Esophagus squamous epithelium (tissue), 5 donors: ENCODE measurements around the gene CIB4. TPM values are rescaled to one million over a fixed set of nuclear protein-coding genes. Genes with fewer than 3 reads are reported as not detected.

Source experiments
- DNase-seq: peaks from one replicate; lab custom pipeline; 2025; lab: John Stamatoyannopoulos, UW
- H3K27ac ChIP-seq, 4 donors: fragments of 200-600 bp; sonication (generic); one replicate each; pipeline ENCODE4 v1.5.1; 2016 to 2019; ENCODE audit warnings: mild to moderate bottlenecking in 1 of 4
- H3K27me3 ChIP-seq, 4 donors: fragments of 200-600 bp; sonication (generic); 1 replicate in 3 of 4; 2 replicates in 1 of 4; pipeline versions ENCODE4 v1.5.1 to v1.6.0; 2017 to 2021; ENCODE audit warnings: antibody characterized with exemption in 1 of 4
- H3K36me3 ChIP-seq, 3 donors: fragments of 200-600 bp; sonication (generic); one replicate each; pipeline ENCODE4 v1.5.1; 2016 to 2019
- H3K4me1 ChIP-seq, 3 donors: fragments of 200-600 bp; sonication (generic); one replicate each; pipeline ENCODE4 v1.5.1; 2017 to 2019
- H3K4me3 ChIP-seq, 4 donors: fragments of 200-600 bp; sonication (generic); 1 replicate in 3 of 4; 2 replicates in 1 of 4; pipeline ENCODE4 v1.5.1; 2016 to 2019; ENCODE audit warnings: mild to moderate bottlenecking in 2 of 4, moderate library complexity in 1 of 4
- H3K9me3 ChIP-seq, 3 donors: fragments of 200-600 bp; sonication (generic); one replicate each; pipeline ENCODE4 v1.5.1; 2016 to 2019
- CTCF ChIP-seq, 6 experiments: fragments of 450-650 bp in 4 of 6; fragments of 200-600 bp in 2 of 6; sonication (generic) in 2 of 6; IDR thresholded peaks; one replicate each; pipeline ENCODE4 v1.5.1; 2016 to 2019; ENCODE audit warnings: antibody characterized with exemption in 6 of 6, mild to moderate bottlenecking in 4 of 6, moderate library complexity in 4 of 6
- POLR2A ChIP-seq, 4 donors: fragments of 450-650 bp; IDR thresholded peaks; one replicate each; pipeline ENCODE4 v1.6.1; 2017; ENCODE audit warnings: antibody characterized with exemption in 4 of 4, mild to moderate bottlenecking in 4 of 4, moderate library complexity in 3 of 4
- WGBS, 2 donors: methylation state at CpG; one replicate each; pipeline ENCODE4 v1.1.5; 2018; 5-methylcytosine and 5-hydroxymethylcytosine counted together
- intact Hi-C: fragments of 100-400 bp; cut with DNase I; formaldehyde crosslinking; loops from one replicate; pipeline ENCODE4 v1.15.0; 2022
- total RNA-seq, 4 donors: library from RNA; depleted of rRNA; stranded (reverse); fragments of >200 nt; gene quantifications; one replicate each; pipeline ENCODE4 v1.1.0, GENCODE V29; 2016
- donor health status: DM: yes; HTN: yes; CAD: no.

CIB4 gene
- total RNA-seq, 4 donors from 2014 or later = 0.57 TPM; not detected in 3

GRCh38 chr2:26579025-26579722, 62.0 kb downstream of the CIB4 start:
- no peak overlapping the region for H3K27ac ChIP-seq
- intact Hi-C loops = no loop called here
- H3K27me3 ChIP-seq = peaks cover 0 to 76% (median 0%) of the 10 kb centered on the region in 4 donors
- no peak for DNase-seq
- H3K4me3 ChIP-seq = no peak overlapping the region
- H3K9me3 ChIP-seq = no peaks in the 10 kb centered on the region
- TF ChIP-seq CTCF (IDR thresholded peaks at IDR 0.05) (no peak), POLR2A (IDR thresholded peaks at IDR 0.05) (no peak)
- whole genome bisulfite sequencing, 2 donors = 83 to 84% methylated on average over 2 to 8 of the region's 11 CpGs
- peaks cover 0 to 17% (median 6%) of the 10 kb centered on the region in 3 donors for H3K4me1 ChIP-seq
- no peaks in the 10 kb centered on the region for H3K36me3 ChIP-seq

GRCh38 chr2:26578581-26578980, 62.6 kb downstream of the CIB4 start:
- TF ChIP-seq POLR2A (IDR thresholded peaks at IDR 0.05) = no peak
- TF ChIP-seq CTCF (IDR thresholded peaks at IDR 0.05) = no peak
- H3K4me3 ChIP-seq = no peak overlapping the region
- H3K9me3 ChIP-seq = no peaks in the 10 kb centered on the region
- H3K27ac ChIP-seq = no peak overlapping the region
- DNase-seq = no peak
- no peaks in the 10 kb centered on the region for H3K36me3 ChIP-seq
- peaks cover 0 to 72% (median 0%) of the 10 kb centered on the region in 4 donors for H3K27me3 ChIP-seq
- intact Hi-C loops = no loop called here
- H3K4me1 ChIP-seq = peaks cover 0 to 17% (median 6%) of the 10 kb centered on the region in 3 donors
- WGBS, 2 donors = 75 to 76% methylated on average over 3 to 5 of the region's 5 CpGs

GRCh38 chr2:26578113-26578458, 63.1 kb downstream of the CIB4 start:
- intact Hi-C loops = no loop called here
- Histone ChIP-seq H3K36me3 (no peaks in the 10 kb centered on the region), H3K9me3 (no peaks in the 10 kb centered on the region), H3K27me3 (peaks cover 0 to 73% (median 0%) of the 10 kb centered on the region in 4 donors), H3K4me3 (no peak overlapping the region), H3K4me1 (peaks cover 0 to 17% (median 6%) of the 10 kb centered on the region in 3 donors), H3K27ac (no peak overlapping the region)
- WGBS, 2 donors = no CpG with 5 or more reads among the region's 3 CpGs
- DNase-seq = no peak
- no peak for TF ChIP-seq POLR2A (IDR thresholded peaks at IDR 0.05)
- no peak for TF ChIP-seq CTCF (IDR thresholded peaks at IDR 0.05)

- H3K9me3 ChIP-seq = no peaks in the 10 kb centered on the region
- intact Hi-C loops = no loop called here
- H3K27ac ChIP-seq = no peak overlapping the region
- 3 to 4% methylated on average over 8 to 10 of the region's 24 CpGs for WGBS, 2 donors
- DNase-seq = no peak
- no peaks in the 10 kb centered on the region for H3K36me3 ChIP-seq
- peak; percentile 93 to 99 (median 96) for TF ChIP-seq CTCF (IDR thresholded peaks at IDR 0.05)
- no peak for TF ChIP-seq POLR2A (IDR thresholded peaks at IDR 0.05)
- H3K4me1 ChIP-seq = peaks cover 0 to 17% (median 6%) of the 10 kb centered on the region in 3 donors
- H3K4me3 ChIP-seq = no peak overlapping the region
- H3K27me3 ChIP-seq = peaks cover 0 to 69% (median 0%) of the 10 kb centered on the region in 4 donors
These were observed 63.6 kb downstream of the CIB4 start for GRCh38 chr2:26577442-26578112.
